K562 (cell line): Measurements from ENCODE around the gene CHN1. TPM values are rescaled to one million over a fixed set of nuclear protein-coding genes. Genes with fewer than 3 reads are reported as not detected.

Experiments used
- CTCFL ChIP-seq: IDR thresholded peaks from 2 replicates; pipeline ENCODE4 v1.6.1; 2011; ENCODE audit warnings: borderline replicate concordance, low read depth, mild to moderate bottlenecking, moderate library complexity, low read length; ENCODE audit not compliant: insufficient read depth, poor library complexity, severe bottlenecking
- MAZ ChIP-seq, 2 experiments: fragments of 450-650 bp in 1 of 2; sonication (generic) in 1 of 2; formaldehyde crosslinking; IDR thresholded peaks in 1 of 2; conservative IDR thresholded peaks in 1 of 2; 2 replicates each; pipeline versions ENCODE4 v1.4.0 to v1.5.0; 2020; ENCODE audit warnings: mild to moderate bottlenecking in 1 of 2, missing genetic modification reagents in 1 of 2
- USF1 ChIP-seq: sonication (generic); formaldehyde crosslinking; IDR thresholded peaks from 2 replicates; pipeline ENCODE4 v1.9.0; 2022; ENCODE audit warnings: mild to moderate bottlenecking, missing genetic modification reagents
- ZSCAN32 ChIP-seq: fragments of 450-650 bp; formaldehyde crosslinking; IDR thresholded peaks from 2 replicates; pipeline ENCODE4 v1.4.0; 2020; ENCODE audit warnings: mild to moderate bottlenecking, moderate library complexity
- polyA plus RNA-seq, 8 experiments: library from polyadenylated mRNA; depleted of rRNA in 4 of 8; stranded (reverse) in 5 of 8; unstranded in 3 of 8; fragments of >200 nt; fragmentation: Nextera tagmentation in 2 of 8; fragmentation: Illumina TruSeq in 1 of 8; extraction: Ambion mirVana in 2 of 8; extraction: Trizol in 1 of 8; gene quantifications; 2 replicates each; pipeline versions ENCODE4 v1.2.1 to v1.2.3, GENCODE V29; 2011 to 2014; ENCODE audit warnings: inconsistent platforms in 1 of 8, missing spikeins in 1 of 8
- total RNA-seq, 7 experiments: library from RNA; depleted of rRNA in 6 of 7; stranded (reverse); fragments of >200 nt in 6 of 7; fragmentation: Illumina TruSeq in 2 of 7; extraction: Trizol in 2 of 7; gene quantifications; 2 replicates each; pipeline versions ENCODE4 v1.2.1 to v1.2.3, GENCODE V29; 2011 to 2021; ENCODE audit warnings: low replicate concordance in 1 of 7
- TF ChIP-seq, protein P1 (sequence below), 3 experiments: IDR thresholded peaks in 2 of 3; conservative IDR thresholded peaks in 1 of 3; 2 replicates each; pipeline ENCODE4 v1.5.1; 2011 to 2012; ENCODE audit warnings: low read length in 3 of 3, mild to moderate bottlenecking in 3 of 3, control low read depth in 2 of 3, improper control_type of control experiment in 1 of 3, inconsistent platforms in 1 of 3, low read depth in 1 of 3, mixed read lengths in 1 of 3, moderate library complexity in 1 of 3; ENCODE audit not compliant: insufficient read depth in 2 of 3

The CHN1 gene
- total and polyA plus RNA-seq, 9 of the 15 experiments (the other 6 are each of a cell fraction or from before 2014, with no cell fraction given) = 0.17 to 2.0 (median 0.87) TPM

DNA sequence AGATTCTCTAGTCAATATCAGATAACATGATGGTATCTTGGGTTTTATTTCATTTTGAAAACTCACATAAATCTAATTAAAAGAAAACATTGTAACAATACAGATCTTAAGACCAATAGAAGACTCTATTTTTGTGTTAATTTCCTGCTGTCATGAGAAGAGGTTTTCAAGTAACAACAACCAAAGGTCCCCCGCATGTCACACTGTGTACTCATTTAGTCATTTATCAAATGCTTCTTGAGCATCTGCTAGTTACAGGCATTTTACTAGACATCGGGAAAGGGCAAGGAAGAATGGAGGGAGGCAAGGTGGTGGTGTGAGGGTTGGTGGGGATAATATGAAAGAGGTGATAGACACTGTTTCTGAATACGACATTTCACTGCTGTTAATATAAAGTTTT lies 163.2 kb downstream of the CHN1 start (continued):
- TF ChIP-seq, protein P1, sequence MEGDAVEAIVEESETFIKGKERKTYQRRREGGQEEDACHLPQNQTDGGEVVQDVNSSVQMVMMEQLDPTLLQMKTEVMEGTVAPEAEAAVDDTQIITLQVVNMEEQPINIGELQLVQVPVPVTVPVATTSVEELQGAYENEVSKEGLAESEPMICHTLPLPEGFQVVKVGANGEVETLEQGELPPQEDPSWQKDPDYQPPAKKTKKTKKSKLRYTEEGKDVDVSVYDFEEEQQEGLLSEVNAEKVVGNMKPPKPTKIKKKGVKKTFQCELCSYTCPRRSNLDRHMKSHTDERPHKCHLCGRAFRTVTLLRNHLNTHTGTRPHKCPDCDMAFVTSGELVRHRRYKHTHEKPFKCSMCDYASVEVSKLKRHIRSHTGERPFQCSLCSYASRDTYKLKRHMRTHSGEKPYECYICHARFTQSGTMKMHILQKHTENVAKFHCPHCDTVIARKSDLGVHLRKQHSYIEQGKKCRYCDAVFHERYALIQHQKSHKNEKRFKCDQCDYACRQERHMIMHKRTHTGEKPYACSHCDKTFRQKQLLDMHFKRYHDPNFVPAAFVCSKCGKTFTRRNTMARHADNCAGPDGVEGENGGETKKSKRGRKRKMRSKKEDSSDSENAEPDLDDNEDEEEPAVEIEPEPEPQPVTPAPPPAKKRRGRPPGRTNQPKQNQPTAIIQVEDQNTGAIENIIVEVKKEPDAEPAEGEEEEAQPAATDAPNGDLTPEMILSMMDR (IDR thresholded peaks at IDR 0.05 in 2 of 3, conservative IDR thresholded peaks at IDR 0.05 in 1 of 3; ENCODE audit: insufficient read depth in 2 of 3, low read depth in 1 of 3, low read length in 3 of 3) = no peak
- TF ChIP-seq MAZ (CRISPR knock-in tag; conservative IDR thresholded peaks at IDR 0.05 in 1 of 2, IDR thresholded peaks at IDR 0.05 in 1 of 2) (no peak), USF1 (CRISPR knock-in tag) (no peak), ZSCAN32 (CRISPR knock-in tag) (no peak), CTCFL (no peak)
